Gastrocnemius medialis (tissue), 4 donors: Measurements from ENCODE around the gene NLGN3. TPM values are rescaled to one million over a fixed set of nuclear protein-coding genes. Genes with fewer than 3 reads are reported as not detected.

Experiments
- ATAC-seq, 2 donors: fragments of 150-250 bp; one replicate each; pipeline ENCODE4 v1.9.1; 2016
- DNase-seq, 2 donors: peaks; one replicate each; pipeline ENCODE4 v3.0.0-alpha.2; 2019
- H3K27ac ChIP-seq, 4 donors: fragments of 200-600 bp; sonication (generic); 1 replicate in 1 of 4; 2 replicates in 3 of 4; pipeline ENCODE4 v1.5.1; 2016 to 2018; ENCODE audit warnings: mild to moderate bottlenecking in 2 of 4, moderate library complexity in 1 of 4
- H3K27me3 ChIP-seq, 3 donors: fragments of 200-600 bp; sonication (generic) in 2 of 3; 1 replicate in 1 of 3; 2 replicates in 2 of 3; pipeline versions ENCODE4 v1.5.1 to v1.6.0; 2016 to 2019; ENCODE audit warnings: mild to moderate bottlenecking in 1 of 3, moderate library complexity in 1 of 3
- H3K36me3 ChIP-seq, 2 donors: fragments of 200-600 bp; sonication (generic) in 1 of 2; one replicate each; pipeline ENCODE4 v1.5.1; 2017 to 2018
- H3K4me1 ChIP-seq, 2 donors: fragments of 200-600 bp; sonication (generic) in 1 of 2; one replicate each; pipeline ENCODE4 v1.5.1; 2016 to 2017; ENCODE audit warnings: mild to moderate bottlenecking in 2 of 2
- H3K4me3 ChIP-seq, 4 donors: fragments of 200-600 bp; sonication (generic) in 3 of 4; 1 replicate in 1 of 4; 2 replicates in 3 of 4; pipeline ENCODE4 v1.5.1; 2016 to 2019; ENCODE audit warnings: mild to moderate bottlenecking in 2 of 4
- H3K9me3 ChIP-seq, 3 donors: fragments of 200-600 bp; sonication (generic) in 2 of 3; 1 replicate in 1 of 3; 2 replicates in 2 of 3; pipeline ENCODE4 v1.5.1; 2016 to 2019
- CTCF ChIP-seq, 5 experiments: fragments of 450-650 bp in 3 of 5; fragments of 200-600 bp in 2 of 5; sonication (generic) in 2 of 5; IDR thresholded peaks in 4 of 5; conservative IDR thresholded peaks in 1 of 5; 1 replicate in 4 of 5; 2 replicates in 1 of 5; pipeline ENCODE4 v1.5.1; 2016 to 2019; ENCODE audit warnings: antibody characterized with exemption in 5 of 5, mild to moderate bottlenecking in 3 of 5, moderate library complexity in 3 of 5
- POLR2A ChIP-seq, 2 donors: fragments of 450-650 bp; IDR thresholded peaks; one replicate each; pipeline ENCODE4 v1.6.1; 2017; ENCODE audit warnings: antibody characterized with exemption in 2 of 2, mild to moderate bottlenecking in 2 of 2, moderate library complexity in 2 of 2
- in situ Hi-C, 4 donors: fragments of 200-750 bp; cut with MboI; loops; one replicate each; pipeline versions ENCODE4 v1.15.0 to v1.8.0; 2017; ENCODE audit warnings: low sequenced_read_pairs in 4 of 4
- intact Hi-C: fragments of 100-400 bp; cut with DNase I; formaldehyde crosslinking; loops from one replicate; pipeline ENCODE4 v1.15.1; 2023; ENCODE audit warnings: low total_unique reads
- total RNA-seq, 4 donors: library from RNA; depleted of rRNA; stranded (reverse); fragments of >200 nt; gene quantifications; one replicate each; pipeline versions ENCODE4 v1.1.0 to v1.2.3, GENCODE V29; 2016

Gene NLGN3
- total RNA-seq, 4 donors from 2014 or later, result 0.31 to 0.39 (median 0.31) TPM; not detected in 1

GRCh38 chrX:71181558-71181909 is 36.9 kb downstream of the NLGN3 start:
- no peak for DNase-seq
- Histone ChIP-seq H3K36me3 (no peaks in the 10 kb centered on the region), H3K27me3 (no peaks in the 10 kb centered on the region), H3K27ac (peak overlapping the region; percentile 86 to 91 (median 90)), H3K4me1 (no peaks in the 10 kb centered on the region), H3K4me3 (peak overlapping the region; percentile 56 to 64 (median 60)), H3K9me3 (no peaks in the 10 kb centered on the region)
- intact Hi-C loops (loop anchor here (2.0 to 5.0 kb wide), 4 partner anchors 71 to 1049 kb away; partner anchors contain the start of genes IGBP1 and ZMYM3), in situ Hi-C loops (loop anchor here in 2 of 4 donors (25.0 kb wide), 1 partner anchor 419 kb away; no protein-coding TSS in a partner anchor)
- TF ChIP-seq POLR2A (IDR thresholded peaks at IDR 0.05) (no peak), CTCF (IDR thresholded peaks at IDR 0.05 in 4 of 5, conservative IDR thresholded peaks at IDR 0.05 in 1 of 5) (no peak)
- peak in 1 of 2 donors; percentile 29 for ATAC-seq

- in situ Hi-C loops, result loop anchor here in 2 of 4 donors (25.0 kb wide), 1 partner anchor 420 kb away; no protein-coding TSS in a partner anchor
- Histone ChIP-seq H3K9me3 (no peaks in the 10 kb centered on the region), H3K4me1 (no peaks in the 10 kb centered on the region), H3K27ac (peak overlapping the region; percentile 86 to 91 (median 90)), H3K4me3 (peak overlapping the region; percentile 57 to 64 (median 60)), H3K27me3 (no peaks in the 10 kb centered on the region), H3K36me3 (no peaks in the 10 kb centered on the region)
- TF ChIP-seq CTCF (IDR thresholded peaks at IDR 0.05 in 4 of 5, conservative IDR thresholded peaks at IDR 0.05 in 1 of 5) (no peak), POLR2A (IDR thresholded peaks at IDR 0.05) (peak; percentile 74 to 75)
- peak; percentile 99 for ATAC-seq
- intact Hi-C loops, result loop anchor here (1.0 to 5.0 kb wide), 5 partner anchors 70 to 1050 kb away; partner anchors contain the start of genes IGBP1, SNX12 and ZMYM3
- DNase-seq, result peak; percentile 84 to 91
Observed at GRCh38 chrX:71181910-71182799, 37.5 kb downstream of the NLGN3 start.

GRCh38 chrX:71182871-71183270 is 38.2 kb downstream of the NLGN3 start:
- intact Hi-C loops, result loop anchor here (1.0 to 5.0 kb wide), 3 partner anchors 69 to 1051 kb away; partner anchors contain the start of genes IGBP1, SNX12 and ZMYM3
- Histone ChIP-seq H3K27me3 (no peaks in the 10 kb centered on the region), H3K9me3 (no peaks in the 10 kb centered on the region), H3K4me3 (peak overlapping the region; percentile 51 to 63 (median 57)), H3K36me3 (no peaks in the 10 kb centered on the region), H3K4me1 (no peaks in the 10 kb centered on the region), H3K27ac (peak overlapping the region in 3 of 4 donors; percentile 86 to 91 (median 90))
- no peak for ATAC-seq
- in situ Hi-C loops, result loop anchor here in 2 of 4 donors (25.0 kb wide), 1 partner anchor 421 kb away; no protein-coding TSS in a partner anchor
- DNase-seq, result no peak
- TF ChIP-seq POLR2A (IDR thresholded peaks at IDR 0.05) (no peak), CTCF (IDR thresholded peaks at IDR 0.05 in 4 of 5, conservative IDR thresholded peaks at IDR 0.05 in 1 of 5) (no peak)

GRCh38 chrX:71183341-71183740 is 38.7 kb downstream of the NLGN3 start:
- Histone ChIP-seq H3K27me3 (no peaks in the 10 kb centered on the region), H3K4me1 (no peaks in the 10 kb centered on the region), H3K9me3 (no peaks in the 10 kb centered on the region), H3K4me3 (no peak overlapping the region), H3K27ac (no peak overlapping the region), H3K36me3 (no peaks in the 10 kb centered on the region)
- intact Hi-C loops, result loop anchor here (5.0 kb wide), 2 partner anchors 69 to 1051 kb away; partner anchors contain the start of genes IGBP1 and ZMYM3
- no peak for TF ChIP-seq CTCF (IDR thresholded peaks at IDR 0.05 in 4 of 5, conservative IDR thresholded peaks at IDR 0.05 in 1 of 5)
- no peak for TF ChIP-seq POLR2A (IDR thresholded peaks at IDR 0.05)
- DNase-seq, result no peak
- ATAC-seq, result no peak
- in situ Hi-C loops, result loop anchor here in 2 of 4 donors (25.0 kb wide), 1 partner anchor 421 kb away; no protein-coding TSS in a partner anchor
